NCI-H345 treated with DMSO at 0.1 percent for 48 hours (cell line): Measurements from ENCODE around the gene STOML1.

Source experiments
- DNase-seq: peaks from one replicate; lab custom pipeline; 2025; ENCODE audit not compliant: unreplicated experiment; lab: John Stamatoyannopoulos, UW

The STOML1 gene

DNA sequence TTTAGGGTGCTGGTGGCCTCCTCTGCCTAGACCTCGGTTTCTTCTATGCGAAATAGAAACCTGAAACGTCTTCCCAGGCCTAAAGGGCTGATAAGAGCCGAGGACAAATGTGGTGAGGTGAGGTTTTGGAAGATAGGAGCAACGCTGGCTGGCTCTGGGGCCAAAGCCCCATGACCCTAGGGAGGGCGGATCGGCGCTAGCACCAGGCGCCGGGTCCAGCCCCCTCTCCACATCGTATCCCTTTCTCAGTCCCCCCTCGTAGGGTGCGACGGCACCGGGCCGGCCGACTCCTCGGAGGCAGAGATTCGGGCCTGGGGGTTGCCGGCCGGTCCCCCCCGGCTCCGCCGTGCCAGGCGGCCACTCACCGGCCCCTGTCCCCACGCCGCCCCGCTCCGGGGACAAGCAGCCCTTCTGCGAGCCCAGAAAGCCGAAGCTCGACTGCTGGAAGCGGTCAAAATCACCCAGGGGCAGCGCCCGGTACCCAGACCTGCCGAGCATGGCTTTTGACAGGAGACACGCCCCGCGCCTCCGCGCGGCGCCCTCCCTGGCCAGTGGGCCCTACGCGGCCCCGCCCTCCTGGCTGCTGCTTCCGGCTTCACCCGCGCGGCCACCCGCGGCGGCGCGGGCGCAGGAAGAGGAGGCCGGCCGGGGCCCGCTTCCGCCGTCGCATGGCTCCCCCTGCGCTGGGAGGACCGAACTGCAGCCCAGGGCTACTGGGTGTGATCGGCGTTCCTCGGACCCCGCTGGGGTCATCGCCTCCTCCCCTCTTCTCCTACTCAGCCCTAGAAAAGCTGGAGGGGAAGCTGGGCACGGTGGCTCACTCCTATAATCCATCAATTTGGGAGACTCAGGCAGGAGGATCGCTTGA, at the start of gene STOML1:
STOML1 (minus strand) TSS at position 570 of the 868 bp plus-strand sequence; CDS start at position 498, 72 bp downstream.
- peak; percentile 61 for DNase-seq

- DNase-seq = no peak
These were observed 49.2 kb upstream of the STOML1 start for GRCh38 chr15:74041311-74041756.

DNA sequence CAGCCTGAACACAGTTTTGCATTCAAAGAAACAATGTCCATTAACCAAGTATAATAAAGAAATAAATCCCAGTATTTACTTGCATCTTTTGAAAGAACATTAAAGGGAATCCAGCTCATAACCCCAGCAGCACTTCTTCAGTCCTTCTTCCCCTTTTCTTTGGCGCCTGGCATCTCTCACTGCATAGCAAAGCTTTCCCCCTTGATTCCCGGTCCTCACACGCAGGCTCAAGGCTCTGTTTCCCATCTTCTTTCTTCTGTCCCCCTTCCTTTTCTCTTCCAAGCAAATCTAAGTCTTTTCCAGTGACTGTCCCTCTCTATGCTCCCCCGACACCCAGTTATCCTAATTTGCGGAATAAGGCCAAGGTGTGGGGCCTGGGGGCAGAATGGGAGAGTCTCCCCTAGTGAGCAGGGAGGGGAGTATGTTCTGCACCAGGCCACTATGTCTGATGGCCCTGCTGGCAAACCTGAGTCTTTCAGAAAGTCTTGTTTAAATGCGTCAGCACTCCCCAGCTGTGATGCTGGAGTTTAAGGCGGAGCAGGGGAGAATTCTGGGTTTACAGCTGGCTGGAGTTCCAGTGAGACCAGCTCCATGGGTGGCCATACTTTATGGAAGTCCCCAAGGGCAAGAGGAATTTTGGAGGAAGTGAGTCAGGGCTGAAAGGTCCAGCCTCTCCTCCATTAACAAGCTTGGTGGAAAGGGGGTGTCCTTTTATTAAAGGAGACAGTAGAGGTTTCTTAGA, 48.2 kb upstream of the STOML1 start:
- DNase-seq = no peak

DNA sequence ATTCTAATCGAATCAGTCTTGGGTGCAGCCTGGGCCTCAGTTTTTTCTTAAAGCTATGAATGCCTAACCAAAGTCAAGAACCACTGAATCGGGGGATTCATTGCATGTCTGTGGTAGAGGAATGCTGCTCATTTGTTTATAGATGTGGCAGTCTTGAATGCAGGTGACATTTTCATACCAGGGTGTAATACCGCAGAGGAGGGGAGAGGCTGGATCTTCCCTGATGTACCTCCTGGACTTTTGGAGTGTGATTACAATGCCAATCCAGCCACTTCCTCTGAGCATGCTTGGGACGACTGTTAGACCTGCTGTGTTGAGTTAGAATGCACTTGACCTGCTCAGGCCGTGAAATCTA, 47.5 kb upstream of the STOML1 start:
- DNase-seq = no peak

GRCh38 chr15:74038707-74039655, 46.9 kb upstream of the STOML1 start:
- no peak for DNase-seq

DNA sequence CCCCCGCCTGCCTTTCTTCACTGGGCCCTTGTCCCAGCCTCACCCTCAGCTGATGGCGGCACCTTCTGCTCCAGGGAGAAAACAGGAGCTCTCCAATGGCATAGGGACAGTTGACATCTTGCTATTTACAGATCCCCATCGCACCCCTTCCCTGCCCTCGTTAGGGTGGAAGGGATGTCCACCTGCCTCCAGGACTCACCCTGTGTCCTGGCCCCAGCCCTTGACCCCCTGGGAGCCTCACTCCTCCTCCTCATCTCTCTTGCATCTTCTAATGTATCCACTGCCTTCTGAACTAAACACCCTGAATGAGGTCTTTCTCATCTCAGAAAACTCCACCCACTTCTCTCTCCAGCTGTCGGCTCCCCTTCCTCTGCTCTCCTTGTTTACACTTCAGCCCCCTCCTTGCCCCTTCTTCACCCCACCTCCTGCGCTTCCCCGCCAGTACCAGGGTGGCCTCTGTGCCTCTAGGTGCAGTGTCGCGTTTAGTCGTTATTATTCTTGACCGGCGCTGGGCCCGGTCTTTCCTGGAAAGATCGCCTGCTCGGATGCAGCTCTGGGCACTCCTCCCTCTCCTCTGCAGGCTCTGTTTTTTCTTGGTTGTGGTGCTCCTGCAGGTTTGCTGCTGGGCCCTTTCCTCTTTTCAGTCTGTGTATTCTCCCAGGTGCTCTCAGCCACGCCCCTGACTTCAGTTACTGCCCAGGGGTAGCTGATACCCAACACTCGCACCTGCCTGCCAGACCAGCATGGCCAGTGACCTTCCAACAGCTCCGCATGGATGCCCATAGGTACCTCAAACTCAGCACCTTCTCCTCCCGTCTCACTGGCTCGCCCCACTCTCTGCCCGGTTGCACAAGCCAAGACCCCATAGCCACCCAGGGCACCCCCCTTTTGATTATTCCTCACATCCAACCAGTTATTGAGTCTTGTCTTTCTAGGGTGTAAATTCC, 45.3 kb upstream of the STOML1 start:
- DNase-seq = no peak

DNA sequence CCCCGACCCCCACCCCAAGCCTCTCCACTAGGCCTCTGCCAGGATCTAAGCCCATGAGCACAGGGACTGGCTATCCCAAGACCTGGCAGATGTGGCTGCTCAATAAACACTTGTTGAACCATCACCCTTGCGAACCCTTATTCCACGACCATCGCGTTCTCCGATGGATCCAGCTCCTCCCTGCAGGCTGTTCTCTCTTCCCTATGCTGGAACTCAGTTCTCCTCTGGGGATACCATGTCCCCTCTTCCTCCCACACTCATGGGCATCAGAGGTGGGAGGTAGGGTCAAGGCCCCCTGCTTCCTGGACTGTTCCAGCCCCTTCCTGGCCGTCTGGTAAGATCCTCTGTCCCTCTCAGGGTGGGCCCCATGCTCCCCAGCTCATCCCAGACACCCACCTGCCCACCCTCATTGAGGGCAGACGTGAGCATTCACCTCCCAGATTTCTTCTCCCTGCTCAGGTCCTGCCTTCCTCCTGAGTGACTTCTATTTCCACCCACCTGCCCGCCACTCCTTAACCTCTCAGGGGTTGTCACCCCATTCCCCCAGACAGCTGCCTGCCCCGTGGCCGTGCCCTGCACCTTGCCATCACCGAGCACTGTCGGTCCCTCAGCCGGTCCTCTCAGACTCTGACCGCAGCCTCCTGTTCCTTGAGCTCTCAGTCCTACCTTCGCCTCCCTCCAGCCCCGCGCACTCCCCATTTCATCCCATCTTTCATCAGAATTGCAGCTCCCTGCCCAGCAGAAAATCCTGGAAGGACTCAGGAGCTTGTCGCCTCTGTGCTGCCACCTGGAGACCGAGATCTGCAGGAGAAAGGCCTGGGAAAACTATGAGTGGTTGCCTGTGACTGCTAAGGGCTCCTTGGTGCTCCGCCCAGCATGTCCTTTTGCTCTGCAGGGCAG, 44.4 kb upstream of the STOML1 start:
- no peak for DNase-seq

- DNase-seq = no peak
These were observed 43.3 kb upstream of the STOML1 start for GRCh38 chr15:74035121-74036017.

DNA sequence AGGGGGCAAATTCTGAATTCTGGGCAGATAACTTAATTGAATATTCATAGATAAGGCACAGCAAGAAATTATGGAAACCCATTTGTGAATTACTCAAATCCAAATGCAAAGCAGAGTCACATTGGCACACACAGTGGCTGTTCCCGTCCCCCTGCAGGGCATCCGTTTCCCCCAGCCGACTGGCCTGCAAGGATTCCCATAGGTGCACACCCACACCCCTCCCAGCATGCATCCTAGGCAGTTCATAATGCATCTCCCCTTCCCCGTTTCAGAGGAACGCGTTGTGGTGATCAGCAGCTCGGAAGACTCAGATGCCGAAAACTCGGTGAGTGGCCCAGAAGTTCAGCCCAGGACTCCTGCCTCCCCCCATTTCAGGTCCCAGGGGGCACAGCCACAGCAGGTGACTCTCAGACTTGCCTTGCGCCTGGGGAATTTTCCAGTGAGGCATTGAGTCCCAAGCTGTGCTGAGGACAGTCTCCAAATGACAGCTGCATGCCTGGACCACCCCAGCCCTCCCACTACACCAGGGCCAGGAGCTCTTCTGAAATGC, 42.2 kb upstream of the STOML1 start:
- DNase-seq = no peak

DNA sequence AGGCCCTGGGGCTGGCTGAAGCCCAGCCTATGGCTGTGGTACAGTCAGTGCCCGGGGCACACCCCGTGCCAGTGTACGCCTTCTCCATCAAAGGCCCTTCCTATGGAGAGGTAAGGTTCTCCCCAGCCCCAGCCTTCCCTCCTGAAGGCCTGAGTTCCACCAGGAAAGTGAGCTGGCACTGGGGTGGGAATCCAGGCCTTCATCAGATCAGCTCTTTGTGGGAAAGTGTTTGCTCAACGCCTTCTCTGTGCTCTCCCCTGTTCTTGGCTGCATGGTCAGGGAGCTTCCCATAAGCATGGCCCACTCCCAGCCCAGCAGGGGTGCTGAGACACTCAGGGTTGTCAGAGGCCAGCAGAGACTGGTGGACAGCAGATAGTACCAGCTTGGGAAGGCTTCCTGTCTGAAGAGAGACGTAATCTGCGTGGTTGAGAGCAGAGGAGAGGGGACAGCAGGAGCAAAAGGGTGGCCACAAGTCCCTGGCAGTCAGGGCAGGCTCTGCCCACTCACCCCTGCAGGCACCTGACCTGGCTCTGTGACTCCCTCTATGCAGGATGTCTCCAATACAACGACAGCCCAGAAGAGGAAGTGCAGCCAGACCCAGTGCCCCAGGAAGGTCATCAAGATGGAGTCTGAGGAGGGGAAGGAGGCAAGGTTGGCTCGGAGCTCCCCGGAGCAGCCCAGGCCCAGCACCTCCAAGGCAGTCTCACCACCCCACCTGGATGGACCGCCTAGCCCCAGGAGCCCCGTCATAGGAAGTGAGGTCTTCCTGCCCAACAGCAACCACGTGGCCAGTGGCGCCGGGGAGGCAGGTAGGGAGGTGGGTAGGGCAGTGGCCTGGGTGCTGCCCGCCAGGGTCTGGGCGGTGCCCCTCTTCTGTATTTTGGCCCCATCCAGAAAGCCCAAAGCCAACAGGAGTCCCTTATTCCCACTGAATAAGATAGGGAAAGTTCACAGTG, 40.8 kb upstream of the STOML1 start:
- DNase-seq = no peak

DNA sequence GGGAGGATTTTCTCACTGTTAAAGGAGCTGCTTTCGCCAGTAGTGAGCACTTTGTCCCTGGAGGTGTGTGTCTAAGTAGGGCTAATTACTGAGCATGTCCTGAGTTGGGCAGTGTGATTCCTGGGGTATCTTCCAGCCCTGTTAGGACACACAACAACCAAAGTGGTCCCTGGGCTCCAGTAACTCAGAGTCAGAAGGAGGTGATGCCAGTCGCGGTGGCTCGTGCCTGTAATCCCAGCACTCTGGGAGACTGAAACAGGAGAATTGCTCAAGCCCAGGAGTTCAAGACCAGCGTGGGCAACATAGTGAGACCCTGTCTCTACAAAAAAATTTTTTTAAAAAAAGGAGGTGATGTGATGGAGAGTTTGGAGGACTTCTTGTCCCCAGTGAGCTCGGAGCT, 40.0 kb upstream of the STOML1 start:
- no peak for DNase-seq

- DNase-seq = no peak
These were observed 36.6 kb upstream of the STOML1 start for GRCh38 chr15:74028646-74029045.

- DNase-seq = no peak
These were observed 35.6 kb upstream of the STOML1 start for GRCh38 chr15:74027688-74028087.

DNA sequence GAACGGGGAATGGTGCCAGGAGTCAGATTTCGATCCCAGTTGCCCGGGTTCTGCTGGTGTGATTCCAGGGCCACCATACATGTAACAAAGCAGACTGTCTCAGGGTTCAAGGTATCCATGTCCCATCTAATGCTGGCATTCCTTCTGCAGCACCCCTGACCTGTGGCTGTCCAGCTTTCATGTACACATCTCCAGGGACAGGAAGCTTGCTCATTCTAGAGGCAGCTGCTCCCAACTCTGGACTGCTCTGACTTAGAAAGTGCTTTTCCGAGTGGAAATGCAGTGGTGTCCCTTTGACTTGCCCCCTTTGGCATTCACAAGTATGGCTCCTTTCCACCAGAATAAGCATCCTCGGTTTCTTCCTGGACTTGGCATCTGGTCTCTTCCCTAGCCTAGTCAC, 33.3 kb upstream of the STOML1 start:
- no peak for DNase-seq

GRCh38 chr15:74024687-74025086, 32.6 kb upstream of the STOML1 start:
- no peak for DNase-seq

- no peak for DNase-seq
These were observed 30.8 kb upstream of the STOML1 start for GRCh38 chr15:74022706-74023470.
